ENCODE measurements around the gene WDR64. TPM values are rescaled to one million over a fixed set of nuclear protein-coding genes. Genes with fewer than 3 reads are reported as not detected.

The WDR64 gene
- total and polyA plus RNA-seq, 2 experiments from 2014 or later, result not detected

GRCh38 chr1:241607497-241607896, 44.6 kb upstream of the WDR64 start:
- no peaks in the 10 kb centered on the region for H4K20me1 ChIP-seq (replicated peaks; ENCODE audit: insufficient read depth)
- no peaks in the 10 kb centered on the region for H3K36me3 ChIP-seq (ENCODE audit: insufficient read depth)
- no peaks in the 10 kb centered on the region for H3K9me3 Mint-ChIP-seq
- H3K4me3 ChIP-seq, result no peak overlapping the region
- no peak overlapping the region for H3K4me3 Mint-ChIP-seq
- H3K4me2 ChIP-seq, result no peak overlapping the region
- no peak overlapping the region for H2AFZ ChIP-seq
- no peaks in the 10 kb centered on the region for H3K9me2 ChIP-seq (ENCODE audit: insufficient read depth)
- DNase-seq (ENCODE audit: low spot score) (no peak), ATAC-seq (no peak)
- no peak overlapping the region for H3K27ac ChIP-seq (ENCODE audit: low read depth)
- no peaks in the 10 kb centered on the region for H3K36me3 Mint-ChIP-seq (ENCODE audit: low read depth)
- TF ChIP-seq NANOG (IDR thresholded peaks at IDR 0.05; ENCODE audit: borderline replicate concordance) (no peak), EZH2phosphoT487 (IDR thresholded peaks at IDR 0.05; ENCODE audit: unreplicated experiment) (no peak), ZNF114 (CRISPR knock-in tag; IDR thresholded peaks at IDR 0.05) (no peak), REST (IDR thresholded peaks at IDR 0.05; ENCODE audit: unreplicated experiment) (no peak)
- no peaks in the 10 kb centered on the region for H3K27me3 ChIP-seq (ENCODE audit: insufficient read depth)
- no peaks in the 10 kb centered on the region for H3F3A ChIP-seq (replicated peaks; ENCODE audit: low read depth)
- H3K4me1 Mint-ChIP-seq, result no peaks in the 10 kb centered on the region
- peaks cover 7% of the 10 kb centered on the region for H3K27me3 Mint-ChIP-seq (ENCODE audit: insufficient read depth, low read depth, poor library complexity)
- no peak overlapping the region for H3K27ac Mint-ChIP-seq
- no peaks in the 10 kb centered on the region for H3K4me1 ChIP-seq (ENCODE audit: insufficient read depth)
- no peaks in the 10 kb centered on the region for H3K79me2 ChIP-seq (replicated peaks; ENCODE audit: insufficient read depth)

GRCh38 chr1:241608379-241609033, 43.6 kb upstream of the WDR64 start:
- no peak overlapping the region for H3K4me2 ChIP-seq
- no peak overlapping the region for H3K27ac ChIP-seq (ENCODE audit: low read depth)
- H4K20me1 ChIP-seq (replicated peaks; ENCODE audit: insufficient read depth), result no peaks in the 10 kb centered on the region
- no peaks in the 10 kb centered on the region for H3K79me2 ChIP-seq (replicated peaks; ENCODE audit: insufficient read depth)
- Mint-ChIP-seq H3K4me3 (no peak overlapping the region), H3K36me3 (ENCODE audit: low read depth) (no peaks in the 10 kb centered on the region), H3K27ac (no peak overlapping the region; the same call in 1 of the 2 replicates), H3K9me3 (no peaks in the 10 kb centered on the region), H3K27me3 (ENCODE audit: insufficient read depth, low read depth, poor library complexity) (peaks cover 7% of the 10 kb centered on the region), H3K4me1 (no peaks in the 10 kb centered on the region)
- H3K4me3 ChIP-seq, result no peak overlapping the region
- H3K9me2 ChIP-seq (ENCODE audit: insufficient read depth), result no peaks in the 10 kb centered on the region
- no peaks in the 10 kb centered on the region for H3K4me1 ChIP-seq (ENCODE audit: insufficient read depth)
- no peaks in the 10 kb centered on the region for H3F3A ChIP-seq (replicated peaks; ENCODE audit: low read depth)
- no peak overlapping the region for H2AFZ ChIP-seq
- TF ChIP-seq EZH2 (IDR thresholded peaks at IDR 0.05; ENCODE audit: low read depth, unreplicated experiment), result no peak
- TF ChIP-seq ETS1 (IDR thresholded peaks at IDR 0.05), result no peak
- no peak for TF ChIP-seq JUNB (IDR thresholded peaks at IDR 0.05; ENCODE audit: unreplicated experiment)
- no peak for DNase-seq (ENCODE audit: low spot score)
- no peaks in the 10 kb centered on the region for H3K36me3 ChIP-seq (ENCODE audit: insufficient read depth)
- no peaks in the 10 kb centered on the region for H3K27me3 ChIP-seq (ENCODE audit: insufficient read depth)
- ATAC-seq, result no peak
